HEK293 (cell line): ENCODE results near the gene GTF2H3.

Experiments
- CTCF ChIA-PET: fragments of 350-600 bp; formaldehyde crosslinking; extraction: SDS; loops from one replicate; lab custom pipeline; 2021; ENCODE audit warnings: antibody characterized with exemption; lab: Yijun Ruan, JAX
- POLR2A ChIA-PET: fragments of 300-600 bp; formaldehyde crosslinking; extraction: SDS; loops from one replicate; lab custom pipeline; 2020; ENCODE audit warnings: antibody characterized with exemption, inconsistent platforms; lab: Yijun Ruan, JAX
- H3K27ac ChIP-seq: fragments of 200-500 bp; sonication (Bioruptor generic); 2 replicates; pipeline ENCODE4 v1.5.1; 2014; ENCODE audit warnings: low read depth, low read length, control low read depth, inconsistent platforms; ENCODE audit errors: extremely low read depth
- H3K36me3 ChIP-seq, 2 experiments: fragments of 200-500 bp in 1 of 2; sonication (Bioruptor generic) in 1 of 2; 1 replicate in 1 of 2; 2 replicates in 1 of 2; pipeline ENCODE4 v1.5.1; 2014 to 2017; ENCODE audit warnings: inconsistent platforms in 2 of 2, low read length in 2 of 2; ENCODE audit not compliant: control insufficient read depth in 2 of 2, insufficient read depth in 1 of 2
- H3K4me1 ChIP-seq: fragments of 200-500 bp; sonication (Bioruptor generic); 2 replicates; pipeline ENCODE4 v1.5.1; 2014; ENCODE audit warnings: mild to moderate bottlenecking, low read length, inconsistent platforms; ENCODE audit not compliant: control insufficient read depth, insufficient read depth
- H3K4me3 ChIP-seq: 2 replicates; pipeline ENCODE4 v1.5.1; 2011; ENCODE audit warnings: low read depth, mild to moderate bottlenecking, control low read depth, low read length, moderate library complexity
- H3K9me3 ChIP-seq: fragments of 200-500 bp; sonication (Bioruptor generic); 2 replicates; pipeline ENCODE4 v1.5.1; 2014; ENCODE audit warnings: low read depth, low read length, inconsistent platforms; ENCODE audit not compliant: control insufficient read depth, insufficient read depth
- BCL11B ChIP-seq: fragments of 450-650 bp; formaldehyde crosslinking; IDR thresholded peaks from 2 replicates; pipeline ENCODE4 v1.5.1; 2016; ENCODE audit warnings: low read depth, missing biosample characterization, missing genetic modification characterization
- GLI2 ChIP-seq: fragments of 450-650 bp; formaldehyde crosslinking; IDR thresholded peaks from 2 replicates; pipeline ENCODE4; 2017; ENCODE audit warnings: missing biosample characterization, missing genetic modification characterization, low read depth, borderline replicate concordance
- HOXC10 ChIP-seq: sonication (generic); formaldehyde crosslinking; IDR thresholded peaks from 2 replicates; pipeline ENCODE4 v1.8.1; 2023; ENCODE audit warnings: mild to moderate bottlenecking, missing genetic modification reagents
- HOXD13 ChIP-seq: sonication (generic); formaldehyde crosslinking; IDR thresholded peaks from 2 replicates; pipeline ENCODE4 v1.8.0; 2022; ENCODE audit warnings: missing genetic modification reagents, borderline replicate concordance
- MEIS1 ChIP-seq: sonication (generic); formaldehyde crosslinking; IDR thresholded peaks from 2 replicates; pipeline ENCODE4 v1.8.1; 2022; ENCODE audit warnings: missing genetic modification reagents, mild to moderate bottlenecking, borderline replicate concordance
- PBX3 ChIP-seq: sonication (generic); formaldehyde crosslinking; IDR thresholded peaks from 2 replicates; pipeline ENCODE4 v1.8.1; 2022; ENCODE audit warnings: mild to moderate bottlenecking, moderate library complexity, missing genetic modification reagents
- PRDM4 ChIP-seq: fragments of 450-650 bp; formaldehyde crosslinking; IDR thresholded peaks from 2 replicates; pipeline ENCODE4 v1.5.1; 2017; ENCODE audit warnings: missing biosample characterization, missing genetic modification characterization
- SALL2 ChIP-seq: fragments of 450-650 bp; formaldehyde crosslinking; IDR thresholded peaks from 2 replicates; pipeline ENCODE4 v1.5.0; 2017; ENCODE audit warnings: missing biosample characterization, mild to moderate bottlenecking, missing genetic modification characterization, borderline replicate concordance
- SP3 ChIP-seq: fragments of 450-650 bp; formaldehyde crosslinking; IDR thresholded peaks from 2 replicates; pipeline ENCODE4 v1.5.1; 2016; ENCODE audit warnings: missing biosample characterization, missing genetic modification characterization
- YY1 ChIP-seq: fragments of 450-650 bp; formaldehyde crosslinking; IDR thresholded peaks from 2 replicates; pipeline ENCODE4 v1.5.1; 2018; ENCODE audit warnings: missing biosample characterization, missing genetic modification characterization
- ZFP69B ChIP-seq: fragments of 450-650 bp; formaldehyde crosslinking; IDR thresholded peaks from 2 replicates; pipeline ENCODE4 v1.5.1; 2016; ENCODE audit warnings: missing biosample characterization, missing genetic modification characterization
- ZNF133 ChIP-seq: fragments of 450-650 bp; formaldehyde crosslinking; IDR thresholded peaks from 2 replicates; pipeline ENCODE4 v1.5.1; 2016; ENCODE audit warnings: missing biosample characterization, missing genetic modification characterization
- ZNF16 ChIP-seq: fragments of 450-650 bp; formaldehyde crosslinking; IDR thresholded peaks from 2 replicates; pipeline ENCODE4 v1.5.1; 2016; ENCODE audit warnings: low read depth, missing biosample characterization, missing genetic modification characterization
- ZNF221 ChIP-seq: fragments of 450-650 bp; formaldehyde crosslinking; IDR thresholded peaks from 2 replicates; pipeline ENCODE4 v1.5.1; 2017; ENCODE audit warnings: missing biosample characterization, missing genetic modification characterization, borderline replicate concordance
- ZNF292 ChIP-seq: fragments of 450-650 bp; formaldehyde crosslinking; IDR thresholded peaks from 2 replicates; pipeline ENCODE4 v1.5.1; 2016; ENCODE audit warnings: low read depth, missing biosample characterization, missing genetic modification characterization, borderline replicate concordance
- ZNF335 ChIP-seq: fragments of 450-650 bp; formaldehyde crosslinking; conservative IDR thresholded peaks from 2 replicates; pipeline ENCODE4 v1.5.1; 2016; ENCODE audit warnings: missing biosample characterization, missing genetic modification characterization
- ZNF362 ChIP-seq: fragments of 450-650 bp; formaldehyde crosslinking; IDR thresholded peaks from 2 replicates; pipeline ENCODE4 v1.5.1; 2016; ENCODE audit warnings: missing biosample characterization, missing genetic modification characterization
- ZNF449 ChIP-seq: fragments of 450-650 bp; formaldehyde crosslinking; IDR thresholded peaks from 2 replicates; pipeline ENCODE4 v1.5.1; 2017; ENCODE audit warnings: missing biosample characterization, mild to moderate bottlenecking, missing genetic modification characterization, moderate library complexity
- ZNF501 ChIP-seq: fragments of 450-650 bp; formaldehyde crosslinking; IDR thresholded peaks from 2 replicates; pipeline ENCODE4 v1.5.1; 2016; ENCODE audit warnings: missing biosample characterization, missing genetic modification characterization
- ZNF548 ChIP-seq: fragments of 450-650 bp; formaldehyde crosslinking; IDR thresholded peaks from 2 replicates; pipeline ENCODE4 v1.5.1; 2016; ENCODE audit warnings: missing biosample characterization, missing genetic modification characterization
- ZNF549 ChIP-seq: fragments of 450-650 bp; IDR thresholded peaks from 2 replicates; pipeline ENCODE4 v1.5.1; 2018; ENCODE audit warnings: missing biosample characterization, missing genetic modification characterization, mild to moderate bottlenecking, inconsistent platforms, moderate library complexity
- ZNF560 ChIP-seq: fragments of 450-650 bp; formaldehyde crosslinking; IDR thresholded peaks from 2 replicates; pipeline ENCODE4 v1.5.1; 2017; ENCODE audit warnings: missing biosample characterization, missing genetic modification characterization, borderline replicate concordance
- ZNF660 ChIP-seq: fragments of 450-650 bp; IDR thresholded peaks from 2 replicates; pipeline ENCODE4 v1.5.1; 2018; ENCODE audit warnings: missing biosample characterization, mild to moderate bottlenecking, missing genetic modification characterization
- ZNF76 ChIP-seq: fragments of 450-650 bp; formaldehyde crosslinking; IDR thresholded peaks from 2 replicates; pipeline ENCODE4; 2016; ENCODE audit warnings: low read depth, missing biosample characterization, missing genetic modification characterization, borderline replicate concordance
- ZNF792 ChIP-seq: fragments of 450-650 bp; formaldehyde crosslinking; IDR thresholded peaks from 2 replicates; pipeline ENCODE4 v1.5.1; 2016; ENCODE audit warnings: missing biosample characterization, missing genetic modification characterization
- ZNF830 ChIP-seq: fragments of 450-650 bp; IDR thresholded peaks from 2 replicates; pipeline ENCODE4 v1.5.0; 2018; ENCODE audit warnings: missing biosample characterization, missing genetic modification characterization, low read depth, mild to moderate bottlenecking, moderate library complexity
- ZSCAN30 ChIP-seq: fragments of 450-650 bp; IDR thresholded peaks from 2 replicates; pipeline ENCODE4 v1.5.1; 2018; ENCODE audit warnings: missing biosample characterization, mild to moderate bottlenecking, missing genetic modification characterization, moderate library complexity

Gene GTF2H3

GRCh38 chr12:123617144-123617543 lies 16.5 kb upstream of the GTF2H3 start:
- no peak overlapping the region for H3K4me3 ChIP-seq
- no peaks in the 10 kb centered on the region for H3K4me1 ChIP-seq
- TF ChIP-seq ZNF549 (tag by site-specific recombination), result no peak
- no peak for TF ChIP-seq ZNF830
- TF ChIP-seq ZNF76 (tag by site-specific recombination), result no peak
- no peak for TF ChIP-seq ZNF221 (tag by site-specific recombination)
- TF ChIP-seq ZNF292 (tag by site-specific recombination), result no peak
- TF ChIP-seq ZNF335, result no peak
- no peak for TF ChIP-seq PBX3 (CRISPR knock-in tag)
- TF ChIP-seq SALL2 (tag by site-specific recombination), result no peak
- TF ChIP-seq ZNF548 (tag by site-specific recombination), result no peak
- no peak for TF ChIP-seq HOXC10 (CRISPR knock-in tag)
- no peak for TF ChIP-seq MEIS1
- H3K27ac ChIP-seq, result no peak overlapping the region
- H3K9me3 ChIP-seq, result no peaks in the 10 kb centered on the region
- H3K36me3 ChIP-seq, result peaks cover 64 to 93% of the 10 kb centered on the region in 2 experiments
- ChIA-PET POLR2A (no interaction called here), CTCF (no interaction called here)

- ChIA-PET CTCF (no interaction called here), POLR2A (no interaction called here)
- Histone ChIP-seq H3K9me3 (no peaks in the 10 kb centered on the region), H3K27ac (no peak overlapping the region), H3K4me3 (no peak overlapping the region), H3K4me1 (no peaks in the 10 kb centered on the region)
- no peak for TF ChIP-seq ZNF449 (tag by site-specific recombination)
- TF ChIP-seq ZNF501, result no peak
- TF ChIP-seq ZNF16 (tag by site-specific recombination), result no peak
- TF ChIP-seq ZNF792, result no peak
- TF ChIP-seq ZSCAN30 (tag by site-specific recombination), result no peak
- TF ChIP-seq ZNF133 (tag by site-specific recombination), result no peak
- no peak for TF ChIP-seq PRDM4 (tag by site-specific recombination)
- TF ChIP-seq ZNF560 (tag by site-specific recombination), result no peak
- no peak for TF ChIP-seq ZNF660
- TF ChIP-seq GLI2, result no peak
- no peak for TF ChIP-seq YY1 (tag by site-specific recombination)
- no peak for TF ChIP-seq SP3 (tag by site-specific recombination)
- no peak for TF ChIP-seq ZNF362 (tag by site-specific recombination)
- no peak for TF ChIP-seq ZFP69B (tag by site-specific recombination)
- no peak for TF ChIP-seq HOXD13
- TF ChIP-seq BCL11B (tag by site-specific recombination), result no peak
- TF ChIP-seq, all 188 proteins: peak for 0
- peaks cover 65 to 93% of the 10 kb centered on the region in 2 experiments for H3K36me3 ChIP-seq
Measured at GRCh38 chr12:123617580-123617979, 16.0 kb upstream of the GTF2H3 start.
